ENCODE results near the gene PALB2. TPM values are rescaled to one million over a fixed set of nuclear protein-coding genes. Genes with fewer than 3 reads are reported as not detected.
A peak's percentile ranks its signal among the peaks of the same experiment; 100 is the strongest.

The PALB2 gene
- total RNA-seq, 3 donors from 2014 or later (not counting 1 experiment from before 2014, with no cell fraction given), result 10.7 to 12.8 (median 10.9) TPM

DNA sequence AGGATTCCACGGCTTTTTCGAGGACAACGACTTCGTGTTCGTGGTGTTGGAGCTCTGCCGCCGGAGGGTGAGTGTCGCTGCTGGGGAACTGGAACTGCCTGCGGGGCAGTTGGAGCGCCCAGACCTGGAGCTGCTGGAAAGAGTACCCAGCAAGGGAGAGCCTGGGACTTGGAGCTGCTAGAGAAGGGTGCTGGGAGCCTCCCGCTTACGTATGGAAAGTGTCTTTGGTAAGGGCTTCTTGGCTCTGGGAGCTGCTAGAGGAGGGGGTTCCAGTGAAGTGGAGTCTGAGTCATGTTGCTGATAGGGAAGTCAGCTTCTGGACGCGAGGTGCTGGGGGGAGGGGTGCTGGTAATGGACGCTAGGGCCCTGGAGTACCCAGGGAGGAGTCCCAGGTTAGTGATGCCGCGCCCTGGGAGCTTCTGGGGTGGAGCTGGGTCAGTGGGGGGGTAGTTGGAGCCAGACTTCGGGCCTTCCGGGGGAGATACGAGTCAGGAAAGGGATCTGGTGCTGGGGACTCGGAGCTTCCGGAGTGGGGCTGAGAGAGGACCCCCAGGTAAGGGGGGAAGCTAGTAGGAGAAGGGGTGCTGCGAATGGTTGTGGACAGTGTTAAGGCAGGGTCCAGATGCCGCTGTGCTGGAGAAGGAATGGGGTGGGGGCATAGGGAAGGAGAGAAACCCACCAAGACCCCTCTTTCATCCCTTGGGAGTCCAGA lies 38.3 kb upstream of the PALB2 start:
- no peaks in the 10 kb centered on the region for H3K9me3 Mint-ChIP-seq
- 8% methylated on average over 23 of the region's 24 CpGs for WGBS (ENCODE audit: insufficient coverage)
- no peaks in the 10 kb centered on the region for H3K27me3 ChIP-seq (ENCODE audit: control insufficient read depth, insufficient read depth, low read length)
- peak overlapping the region; percentile 86 for H3K4me3 Mint-ChIP-seq
- peaks cover 11% of the 10 kb centered on the region for H3K36me3 ChIP-seq (ENCODE audit: control insufficient read depth, insufficient read depth, low read length)
- no peaks in the 10 kb centered on the region for H3K27me3 Mint-ChIP-seq (ENCODE audit: low read depth in 2 of 2)
- no peak overlapping the region for H3K27ac ChIP-seq (ENCODE audit: low read length)
- peak in 1 of 2 donors; percentile 11 for DNase-seq
- H3K4me1 Mint-ChIP-seq, result peaks cover 11 to 22% of the 10 kb centered on the region in 2 donors
- no peaks in the 10 kb centered on the region for H3K9me3 ChIP-seq (ENCODE audit: control insufficient read depth, insufficient read depth, low read length)
- no peaks in the 10 kb centered on the region for H3K36me3 Mint-ChIP-seq
- H3K4me3 ChIP-seq (ENCODE audit: low read length), result peak overlapping the region; percentile 57
- H3K27ac Mint-ChIP-seq, result peak overlapping the region in 1 of 2 donors; percentile 47
- intact Hi-C loops (cut with micrococcal nuclease), result no loop called here
- TF ChIP-seq, protein P1, sequence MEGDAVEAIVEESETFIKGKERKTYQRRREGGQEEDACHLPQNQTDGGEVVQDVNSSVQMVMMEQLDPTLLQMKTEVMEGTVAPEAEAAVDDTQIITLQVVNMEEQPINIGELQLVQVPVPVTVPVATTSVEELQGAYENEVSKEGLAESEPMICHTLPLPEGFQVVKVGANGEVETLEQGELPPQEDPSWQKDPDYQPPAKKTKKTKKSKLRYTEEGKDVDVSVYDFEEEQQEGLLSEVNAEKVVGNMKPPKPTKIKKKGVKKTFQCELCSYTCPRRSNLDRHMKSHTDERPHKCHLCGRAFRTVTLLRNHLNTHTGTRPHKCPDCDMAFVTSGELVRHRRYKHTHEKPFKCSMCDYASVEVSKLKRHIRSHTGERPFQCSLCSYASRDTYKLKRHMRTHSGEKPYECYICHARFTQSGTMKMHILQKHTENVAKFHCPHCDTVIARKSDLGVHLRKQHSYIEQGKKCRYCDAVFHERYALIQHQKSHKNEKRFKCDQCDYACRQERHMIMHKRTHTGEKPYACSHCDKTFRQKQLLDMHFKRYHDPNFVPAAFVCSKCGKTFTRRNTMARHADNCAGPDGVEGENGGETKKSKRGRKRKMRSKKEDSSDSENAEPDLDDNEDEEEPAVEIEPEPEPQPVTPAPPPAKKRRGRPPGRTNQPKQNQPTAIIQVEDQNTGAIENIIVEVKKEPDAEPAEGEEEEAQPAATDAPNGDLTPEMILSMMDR (IDR thresholded peaks at IDR 0.05), result no peak
- peaks cover 20% of the 10 kb centered on the region for H3K4me1 ChIP-seq (ENCODE audit: control insufficient read depth, insufficient read depth, low read length)
- ATAC-seq, result no peak

DNA sequence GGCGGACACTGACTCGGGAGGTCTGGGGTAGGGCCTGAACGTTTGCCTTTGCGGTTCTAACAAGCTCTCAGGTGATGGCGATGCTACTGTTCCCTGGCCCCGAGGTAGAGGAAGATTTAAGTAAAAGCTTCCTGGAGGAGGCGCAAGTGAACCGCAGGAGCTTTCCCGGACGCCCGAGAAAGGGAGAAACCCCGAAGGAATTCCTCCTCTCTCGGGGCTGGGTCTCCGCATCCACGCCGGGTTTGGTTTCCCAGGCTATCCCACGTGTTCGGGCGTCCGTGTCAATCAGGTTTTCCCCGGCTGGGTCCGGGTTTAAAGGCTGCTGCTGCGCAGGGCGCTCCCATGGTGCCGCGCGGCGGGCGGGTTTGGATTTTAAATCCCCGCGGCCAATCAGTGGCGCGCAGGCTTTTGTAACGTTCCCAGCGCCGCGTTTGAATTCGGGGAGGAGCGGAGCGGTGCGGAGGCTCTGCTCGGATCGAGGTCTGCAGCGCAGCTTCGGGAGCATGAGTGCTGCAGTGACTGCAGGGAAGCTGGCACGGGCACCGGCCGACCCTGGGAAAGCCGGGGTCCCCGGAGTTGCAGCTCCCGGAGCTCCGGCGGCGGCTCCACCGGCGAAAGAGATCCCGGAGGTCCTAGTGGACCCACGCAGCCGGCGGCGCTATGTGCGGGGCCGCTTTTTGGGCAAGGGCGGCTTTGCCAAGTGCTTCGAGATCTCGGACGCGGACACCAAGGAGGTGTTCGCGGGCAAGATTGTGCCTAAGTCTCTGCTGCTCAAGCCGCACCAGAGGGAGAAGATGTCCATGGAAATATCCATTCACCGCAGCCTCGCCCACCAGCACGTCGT lies 37.5 kb upstream of the PALB2 start, which contains the start of gene PLK1:
TSS of gene PLK1 (plus strand) at position 460 of the 844 bp plus-strand sequence. CDS start at position 504, 44 bp downstream.
- Mint-ChIP-seq H3K4me3 (peak within 1 kb of the TSS; percentile 86), H3K27me3 (ENCODE audit: low read depth in 2 of 2) (no peaks in the 10 kb centered on the region), H3K36me3 (no peaks in the 10 kb centered on the region), H3K9me3 (no peaks in the 10 kb centered on the region), H3K4me1 (peaks cover 11 to 22% of the 10 kb centered on the region in 2 donors), H3K27ac (peak within 1 kb of the TSS in 1 of 2 donors; percentile 49)
- DNase-seq (peak; percentile 53 to 78), ATAC-seq (peak; percentile 90 to 98 (median 96))
- Histone ChIP-seq H3K4me1 (ENCODE audit: control insufficient read depth, insufficient read depth, low read length) (peaks cover 20% of the 10 kb centered on the region), H3K27ac (ENCODE audit: low read length) (no peak within 1 kb of the TSS), H3K4me3 (ENCODE audit: low read length) (peak within 1 kb of the TSS; percentile 57), H3K27me3 (ENCODE audit: control insufficient read depth, insufficient read depth, low read length) (no peaks in the 10 kb centered on the region), H3K9me3 (ENCODE audit: control insufficient read depth, insufficient read depth, low read length) (no peaks in the 10 kb centered on the region), H3K36me3 (ENCODE audit: control insufficient read depth, insufficient read depth, low read length) (peaks cover 11% of the 10 kb centered on the region)
- TF ChIP-seq, protein P1 (IDR thresholded peaks at IDR 0.05), result no peak
- WGBS (ENCODE audit: insufficient coverage), result under 1% methylated on average over 75 of the region's 75 CpGs
- intact Hi-C loops (cut with micrococcal nuclease), result no loop called here

DNA sequence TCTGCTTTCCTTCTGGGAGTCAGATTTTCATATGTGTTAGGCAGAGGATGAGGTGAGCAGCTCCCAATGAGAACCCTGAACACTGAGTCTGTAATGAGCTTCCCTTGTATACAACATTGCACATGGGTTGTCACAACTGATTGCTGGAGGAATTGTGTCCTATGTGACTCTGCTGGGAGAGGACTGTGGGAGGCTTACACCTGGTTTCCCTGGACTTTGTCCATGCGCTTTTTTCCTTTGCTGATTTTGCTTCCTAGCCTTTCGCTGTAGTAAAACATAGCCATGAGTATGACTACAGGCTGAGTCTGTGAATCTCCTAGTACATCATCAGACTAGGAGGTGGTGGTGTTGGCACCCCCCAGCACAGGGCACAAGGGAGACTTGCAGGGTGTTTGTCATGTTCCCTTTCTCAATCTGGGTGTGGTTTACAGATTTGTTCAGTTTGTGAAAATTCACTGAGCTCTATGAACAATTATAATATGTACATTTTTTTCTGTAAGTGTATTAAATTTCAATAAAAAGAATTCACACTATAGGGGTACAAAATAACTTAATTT lies 35.9 kb upstream of the PALB2 start:
- intact Hi-C loops (cut with micrococcal nuclease), result no loop called here
- peaks cover 13% of the 10 kb centered on the region for H3K36me3 ChIP-seq (ENCODE audit: control insufficient read depth, insufficient read depth, low read length)
- no peaks in the 10 kb centered on the region for H3K9me3 ChIP-seq (ENCODE audit: control insufficient read depth, insufficient read depth, low read length)
- no peaks in the 10 kb centered on the region for H3K9me3 Mint-ChIP-seq
- TF ChIP-seq, protein P1 (IDR thresholded peaks at IDR 0.05), result no peak
- H3K4me3 Mint-ChIP-seq, result peak overlapping the region; percentile 86
- DNase-seq (no peak), ATAC-seq (no peak)
- no peak overlapping the region for H3K27ac ChIP-seq (ENCODE audit: low read length)
- H3K36me3 Mint-ChIP-seq, result no peaks in the 10 kb centered on the region
- no peaks in the 10 kb centered on the region for H3K27me3 ChIP-seq (ENCODE audit: control insufficient read depth, insufficient read depth, low read length)
- 100% methylated on average over 2 of the region's 2 CpGs for WGBS (ENCODE audit: insufficient coverage)
- H3K4me3 ChIP-seq (ENCODE audit: low read length), result no peak overlapping the region
- H3K4me1 ChIP-seq (ENCODE audit: control insufficient read depth, insufficient read depth, low read length), result peaks cover 20% of the 10 kb centered on the region
- H3K4me1 Mint-ChIP-seq, result peaks cover 11 to 22% of the 10 kb centered on the region in 2 donors
- H3K27me3 Mint-ChIP-seq (ENCODE audit: low read depth in 2 of 2), result no peaks in the 10 kb centered on the region
- H3K27ac Mint-ChIP-seq, result peak overlapping the region in 1 of 2 donors; percentile 49

Data from natural killer cell (primary cell).